Esophagus (tissue), 2 donors: ENCODE results near the gene SPECC1. TPM values are rescaled to one million over a fixed set of nuclear protein-coding genes. Genes with fewer than 3 reads are reported as not detected.
"Not testable (repeated sequence)": the region's sequence is repeated elsewhere in the genome, so short reads cannot be mapped to it uniquely, and the experiment has no call there.

Experiments
- H3K27ac ChIP-seq, 2 donors: one replicate each; pipeline ENCODE4 v1.5.1; 2013; ENCODE audit warnings: low read depth in 2 of 2, mild to moderate bottlenecking in 2 of 2, inconsistent platforms in 1 of 2, low read length in 1 of 2, moderate library complexity in 1 of 2
- H3K27me3 ChIP-seq, 2 donors: one replicate each; pipeline ENCODE4 v1.6.1; 2013; ENCODE audit warnings: low read length in 2 of 2, control low read depth in 1 of 2, mild to moderate bottlenecking in 1 of 2; ENCODE audit not compliant: insufficient read depth in 2 of 2, control insufficient read depth in 1 of 2
- H3K36me3 ChIP-seq, 2 donors: one replicate each; pipeline ENCODE4 v1.6.1; 2013; ENCODE audit warnings: low read length in 1 of 2; ENCODE audit not compliant: control insufficient read depth in 2 of 2, insufficient read depth in 2 of 2
- H3K4me1 ChIP-seq, 2 donors: one replicate each; pipeline ENCODE4 v1.6.1; 2013; ENCODE audit warnings: low read length in 1 of 2; ENCODE audit not compliant: control insufficient read depth in 2 of 2, insufficient read depth in 2 of 2
- H3K4me3 ChIP-seq, 2 donors: one replicate each; pipeline ENCODE4 v1.5.1; 2013; ENCODE audit warnings: low read length in 2 of 2, mild to moderate bottlenecking in 2 of 2, low read depth in 1 of 2, moderate library complexity in 1 of 2
- H3K9me3 ChIP-seq, 2 donors: one replicate each; pipeline ENCODE4 v1.6.1; 2013; ENCODE audit warnings: mild to moderate bottlenecking in 2 of 2, low read depth in 1 of 2, low read length in 1 of 2, moderate library complexity in 1 of 2; ENCODE audit not compliant: control insufficient read depth in 2 of 2, insufficient read depth in 1 of 2
- WGBS, 2 donors: extraction: QIAGEN DNeasy Blood & Tissue Kit; methylation state at CpG; one replicate each; pipeline ENCODE4 v1.1.7; 2013; 5-methylcytosine and 5-hydroxymethylcytosine counted together
- polyA plus RNA-seq, 2 donors: library from polyadenylated mRNA; stranded (reverse); fragments of 200-250 nt; gene quantifications; one replicate each; pipeline ENCODE4 v1.2.3, GENCODE V29; 2013
- donor health status: healthy with polysubstance abuse.
- donor health status: Bipolar disorder and iron deficiency.

The SPECC1 gene
- polyA plus RNA-seq, 2 donors: 7.4 to 19.8 TPM

- Histone ChIP-seq H3K36me3 (no peaks in the 10 kb centered on the region), H3K4me1 (no peaks in the 10 kb centered on the region), H3K27me3 (no peaks in the 10 kb centered on the region), H3K9me3 (no peaks in the 10 kb centered on the region), H3K4me3 (no peak overlapping the region), H3K27ac (no peak overlapping the region)
- WGBS, 2 donors: 95 to 96% methylated on average over 4 of the region's 4 CpGs
Observed at GRCh38 chr17:20217677-20218076, 208.5 kb downstream of the SPECC1 start.

DNA sequence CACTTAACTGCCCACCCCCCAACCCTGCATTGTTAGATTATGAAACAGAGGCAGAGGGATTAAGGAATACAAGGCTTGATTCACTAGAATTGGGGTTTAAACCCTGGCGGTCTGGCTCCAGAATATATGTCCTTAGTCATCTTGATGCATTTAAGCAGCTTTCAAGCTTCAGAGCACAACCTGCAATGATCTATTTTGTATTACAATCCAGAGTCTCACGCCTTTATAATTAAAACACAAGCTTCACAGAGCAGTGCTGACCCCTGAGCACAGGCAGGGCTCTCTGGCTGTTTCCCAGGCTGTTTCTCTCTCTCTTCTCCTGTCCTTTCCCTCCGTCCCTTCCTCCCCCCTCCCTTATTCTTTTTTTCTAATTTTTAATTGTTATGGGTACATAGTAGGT lies 209.1 kb downstream of the SPECC1 start:
- WGBS, 2 donors: 89 to 91% methylated on average over 3 of the region's 3 CpGs
- Histone ChIP-seq H3K4me1 (no peaks in the 10 kb centered on the region), H3K36me3 (no peaks in the 10 kb centered on the region), H3K4me3 (no peak overlapping the region), H3K9me3 (no peaks in the 10 kb centered on the region), H3K27ac (no peak overlapping the region), H3K27me3 (no peaks in the 10 kb centered on the region)

DNA sequence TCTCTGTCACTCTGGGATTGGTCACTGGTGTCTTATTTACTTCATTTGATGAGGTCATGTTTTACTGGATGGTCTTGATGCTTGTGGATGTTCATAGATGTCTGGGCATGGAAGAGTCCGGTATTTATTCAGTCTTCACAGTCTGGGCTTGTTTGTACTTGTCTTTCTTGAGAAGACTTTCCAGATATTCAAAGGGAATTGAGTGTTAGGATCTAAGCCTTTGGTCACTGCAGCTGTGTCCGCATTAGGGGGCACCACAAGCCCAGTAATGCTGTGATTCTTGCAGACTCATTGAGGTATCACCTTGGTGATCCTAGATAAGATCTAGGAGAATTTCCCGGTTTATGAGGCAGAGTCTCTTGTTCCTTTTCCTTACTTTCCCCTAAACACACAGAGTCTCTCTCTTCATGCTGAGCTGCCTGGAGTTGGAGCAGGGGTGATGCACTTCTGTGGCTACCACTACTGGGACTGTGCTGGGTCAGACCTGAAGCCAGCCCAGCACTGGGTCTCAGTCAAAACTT lies 214.7 kb downstream of the SPECC1 start:
- H3K4me1 ChIP-seq: peaks cover 4% of the 10 kb centered on the region in 2 donors
- no peaks in the 10 kb centered on the region for H3K9me3 ChIP-seq
- no peak overlapping the region for H3K27ac ChIP-seq
- H3K4me3 ChIP-seq: no peak overlapping the region
- 71 to 73% methylated on average over 3 of the region's 3 CpGs for WGBS, 2 donors
- H3K27me3 ChIP-seq: no peaks in the 10 kb centered on the region
- no peaks in the 10 kb centered on the region for H3K36me3 ChIP-seq

DNA sequence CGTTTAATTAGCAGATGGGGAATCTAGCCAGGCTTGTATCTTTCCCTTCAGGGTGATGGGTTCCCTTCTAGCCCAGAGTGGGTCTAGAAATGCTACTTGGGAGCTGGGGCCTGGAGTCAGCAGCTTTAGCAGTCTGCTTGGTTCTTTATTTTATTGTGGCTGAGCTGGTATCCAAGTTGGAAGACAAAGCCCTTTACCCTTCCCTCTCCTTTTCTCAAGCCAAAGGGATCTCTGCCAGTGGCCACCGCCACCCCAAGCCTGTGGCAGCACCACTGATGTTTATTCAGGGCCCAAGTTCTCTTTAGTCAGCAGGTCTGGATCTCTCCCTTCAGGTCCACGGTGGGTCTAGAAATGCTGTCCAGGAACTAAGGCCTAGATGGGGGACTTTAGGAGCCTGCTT lies 215.2 kb downstream of the SPECC1 start:
- Histone ChIP-seq H3K4me1 (peaks cover 4% of the 10 kb centered on the region in 2 donors), H3K9me3 (no peaks in the 10 kb centered on the region), H3K4me3 (no peak overlapping the region), H3K36me3 (peaks cover 0 to 3% of the 10 kb centered on the region in 2 donors), H3K27ac (no peak overlapping the region), H3K27me3 (no peaks in the 10 kb centered on the region)
- 56 to 61% methylated on average over 3 of the region's 3 CpGs for WGBS, 2 donors

DNA sequence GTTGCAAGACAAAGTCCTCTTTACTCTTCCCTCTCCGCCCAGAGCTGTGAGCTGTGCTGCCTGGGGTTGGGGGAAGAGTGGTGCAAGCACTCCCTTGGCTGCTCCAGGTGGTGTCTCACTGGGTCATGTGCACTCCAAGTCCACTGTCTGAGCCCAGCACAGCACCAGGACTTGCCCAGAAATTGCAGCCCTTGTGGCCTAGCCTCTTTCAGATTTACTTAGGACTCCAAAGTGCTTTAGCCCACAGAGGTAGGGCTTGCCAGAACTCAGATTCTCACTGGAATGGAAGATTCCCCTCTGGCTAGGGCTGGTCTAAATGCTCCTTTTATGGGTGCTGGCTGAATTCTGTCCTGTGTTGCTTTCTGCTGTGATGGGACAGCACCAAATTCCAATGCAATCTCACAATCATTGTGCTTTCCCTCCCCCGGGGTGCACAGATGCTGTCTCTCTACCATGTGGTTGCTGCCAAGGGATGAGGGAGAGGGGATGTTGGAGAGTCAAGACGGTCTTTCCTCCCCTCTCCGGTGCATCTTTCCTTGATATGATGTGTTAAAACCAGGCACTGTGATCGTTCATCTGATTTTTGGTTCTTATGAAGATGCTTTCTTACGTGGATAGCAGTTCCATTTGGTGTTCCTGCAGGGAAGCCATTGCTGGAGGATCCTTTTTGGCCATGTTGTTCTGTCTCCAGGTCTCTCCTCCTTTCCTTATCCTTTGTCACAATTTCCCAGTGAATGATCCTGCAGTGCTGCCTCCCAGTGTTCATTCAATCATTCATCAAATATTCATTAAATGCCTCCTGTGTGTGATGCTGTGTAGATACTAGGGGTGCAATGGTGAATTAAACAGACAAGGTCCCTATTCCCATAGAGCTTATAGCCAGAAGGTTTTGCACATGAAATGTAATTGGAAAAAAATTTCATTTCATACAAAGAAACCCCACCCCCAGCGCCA lies 216.3 kb downstream of the SPECC1 start:
- H3K27ac ChIP-seq: no peak overlapping the region
- no peaks in the 10 kb centered on the region for H3K27me3 ChIP-seq
- H3K36me3 ChIP-seq: peaks cover 0 to 3% of the 10 kb centered on the region in 2 donors
- 75 to 81% methylated on average over 7 of the region's 7 CpGs for WGBS, 2 donors
- H3K9me3 ChIP-seq: no peaks in the 10 kb centered on the region
- peaks cover 4% of the 10 kb centered on the region in 2 donors for H3K4me1 ChIP-seq
- H3K4me3 ChIP-seq: no peak overlapping the region

DNA sequence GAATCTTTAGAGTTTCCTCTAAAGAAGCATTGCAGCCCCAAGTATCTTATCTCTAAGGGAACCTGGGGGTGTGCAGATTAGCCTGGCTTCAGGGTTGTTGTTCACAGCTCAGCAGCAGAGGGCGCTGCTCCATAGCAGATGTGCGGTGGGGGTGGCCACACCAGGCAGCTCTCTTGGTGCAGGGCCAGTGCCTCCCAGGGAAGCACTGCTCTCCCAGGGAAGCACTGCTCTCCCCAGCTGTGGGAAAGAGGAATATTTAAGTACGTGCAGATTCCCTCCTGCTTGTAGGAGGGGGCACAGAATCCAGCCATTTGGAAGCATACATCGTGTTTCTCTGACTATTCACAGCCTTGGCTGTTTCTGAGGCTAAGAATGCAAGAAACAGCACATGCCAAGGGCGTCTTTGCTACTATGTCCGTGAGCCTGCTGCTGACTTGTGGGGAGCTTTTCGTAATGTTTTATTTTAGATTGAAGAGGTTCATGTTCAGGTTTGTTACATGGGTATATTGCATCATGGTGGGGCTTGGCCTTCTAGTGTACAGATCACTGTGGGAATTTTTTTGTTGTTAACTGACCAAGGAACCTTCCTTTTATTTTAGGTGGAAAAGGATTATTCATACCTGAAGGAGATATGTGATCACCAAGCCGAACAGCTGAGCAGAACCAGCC lies 217.8 kb downstream of the SPECC1 start:
- Histone ChIP-seq H3K27ac (no peak overlapping the region), H3K27me3 (no peaks in the 10 kb centered on the region), H3K36me3 (peaks cover 0 to 4% of the 10 kb centered on the region in 2 donors), H3K9me3 (no peaks in the 10 kb centered on the region), H3K4me3 (no peak overlapping the region), H3K4me1 (peaks cover 4% of the 10 kb centered on the region in 2 donors)
- WGBS, 2 donors: 40 to 41% methylated on average over 8 of the region's 8 CpGs

DNA sequence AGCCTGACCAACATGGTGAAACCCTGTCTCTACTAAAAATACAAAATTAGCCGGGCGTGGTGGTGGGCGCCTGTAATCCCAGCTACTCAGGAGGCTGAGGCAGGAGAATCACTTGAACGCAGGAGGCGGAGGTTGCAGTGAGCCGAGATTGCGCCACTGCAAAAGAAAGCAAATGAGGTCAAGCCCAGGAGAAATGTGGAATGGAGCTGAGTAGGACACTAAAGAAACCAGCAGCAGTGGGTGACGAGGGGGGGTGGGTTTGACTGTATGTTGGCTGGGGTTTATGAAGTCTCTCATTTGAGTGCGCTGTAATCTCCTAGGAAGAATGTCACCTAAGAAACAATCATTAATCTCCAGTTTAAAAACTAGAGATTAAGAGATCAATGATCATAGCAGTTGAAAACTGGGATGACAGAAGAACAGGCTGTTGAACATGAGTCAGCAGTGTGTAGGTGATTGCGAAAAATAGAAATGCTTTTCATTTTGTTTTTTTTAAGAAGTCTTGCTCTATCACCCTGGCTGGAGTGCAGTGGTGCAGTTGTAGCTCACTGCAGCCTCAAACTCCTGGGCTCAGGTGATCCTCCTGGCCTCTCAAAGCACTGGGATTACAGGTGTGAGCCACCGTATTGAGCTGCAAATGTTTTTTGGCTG lies 218.7 kb downstream of the SPECC1 start:
- not testable (repeated sequence) for H3K27me3 ChIP-seq, H3K36me3 ChIP-seq, H3K4me1 ChIP-seq, H3K9me3 ChIP-seq, H3K4me3 ChIP-seq, H3K27ac ChIP-seq
- 89 to 92% methylated on average over 11 of the region's 11 CpGs for WGBS, 2 donors

DNA sequence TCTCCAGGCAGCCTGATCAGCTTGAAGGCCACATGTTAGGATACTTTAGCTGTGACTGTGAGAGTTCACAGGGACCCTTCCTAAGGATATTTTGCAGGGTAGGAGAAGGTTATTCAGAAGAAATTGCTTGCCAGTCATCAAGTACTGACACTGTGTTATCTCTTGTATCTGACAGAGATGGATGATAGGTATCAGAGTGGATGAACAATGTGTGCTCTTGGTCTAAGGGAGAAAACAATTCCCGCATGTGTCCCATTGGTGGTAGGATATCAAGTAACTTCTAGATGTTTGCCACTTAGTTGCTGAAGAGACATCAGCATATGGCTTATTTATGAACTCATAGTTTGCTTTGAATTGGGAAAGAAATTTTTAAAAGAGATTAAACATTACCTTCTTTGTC lies 219.3 kb downstream of the SPECC1 start:
- Histone ChIP-seq H3K27ac (no peak overlapping the region), H3K4me3 (no peak overlapping the region), H3K36me3 (peaks cover 0 to 9% of the 10 kb centered on the region in 2 donors), H3K4me1 (peaks cover 4% of the 10 kb centered on the region in 2 donors), H3K27me3 (no peaks in the 10 kb centered on the region), H3K9me3 (no peaks in the 10 kb centered on the region)
- 92 to 96% methylated on average over 1 of the region's 1 CpG for WGBS, 2 donors

DNA sequence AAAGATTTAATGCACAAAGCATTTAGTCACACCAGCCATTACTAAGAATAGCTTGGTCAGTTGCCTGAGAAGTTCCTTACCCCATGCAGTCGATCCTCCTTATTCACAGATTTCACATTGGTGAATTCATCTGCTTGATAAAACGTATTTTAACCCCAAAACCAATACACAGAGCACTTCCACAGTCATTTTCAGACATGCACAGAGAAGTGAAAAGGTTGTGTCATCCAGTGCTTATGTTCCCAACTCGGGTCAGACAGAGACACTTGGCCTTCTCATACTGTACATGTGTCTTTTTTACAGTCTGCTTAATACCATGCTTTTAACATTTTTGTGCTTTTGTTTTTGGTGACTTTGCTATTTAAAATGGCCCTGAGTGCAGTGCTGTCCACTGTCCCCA lies 219.7 kb downstream of the SPECC1 start:
- peaks cover 0 to 9% of the 10 kb centered on the region in 2 donors for H3K36me3 ChIP-seq
- H3K27ac ChIP-seq: no peak overlapping the region
- H3K27me3 ChIP-seq: no peaks in the 10 kb centered on the region
- peaks cover 3 to 4% of the 10 kb centered on the region in 2 donors for H3K4me1 ChIP-seq
- no peaks in the 10 kb centered on the region for H3K9me3 ChIP-seq
- H3K4me3 ChIP-seq: no peak overlapping the region
- WGBS, 2 donors: 71 to 76% methylated on average over 3 of the region's 3 CpGs
